KMS-11 (cell line): Measurements from ENCODE around the gene CLIC6.

Experiments
- H2AFZ ChIP-seq: fragments of 200-600 bp; sonication (generic); 2 replicates; pipeline ENCODE4 v1.6.1; 2016; ENCODE audit warnings: antibody characterized with exemption, mixed run types, low read depth
- H3K27ac ChIP-seq: fragments of 200-600 bp; sonication (generic); 2 replicates; pipeline ENCODE4 v1.6.1; 2016; ENCODE audit warnings: mild to moderate bottlenecking, mixed run types
- H3K27me3 ChIP-seq: fragments of 200-600 bp; sonication (generic); 2 replicates; pipeline ENCODE4 v1.6.1; 2017; ENCODE audit warnings: mild to moderate bottlenecking, low read depth, mixed run types, moderate library complexity; ENCODE audit not compliant: insufficient read depth
- H3K36me3 ChIP-seq: fragments of 200-600 bp; sonication (generic); 2 replicates; pipeline ENCODE4 v1.6.1; 2017; ENCODE audit warnings: mild to moderate bottlenecking, mixed run types; ENCODE audit not compliant: insufficient read depth
- H3K4me1 ChIP-seq: fragments of 200-600 bp; sonication (generic); 2 replicates; pipeline ENCODE4 v1.6.1; 2016; ENCODE audit warnings: mild to moderate bottlenecking, low read depth, mixed run types; ENCODE audit not compliant: poor library complexity, severe bottlenecking
- H3K4me2 ChIP-seq: fragments of 200-600 bp; sonication (generic); 2 replicates; pipeline ENCODE4 v1.7.0; 2016; ENCODE audit warnings: mild to moderate bottlenecking, mixed run types
- H3K4me3 ChIP-seq: fragments of 200-600 bp; sonication (generic); IDR thresholded peaks from 2 replicates; pipeline ENCODE4 v1.6.1; 2017; ENCODE audit warnings: low read depth, low read length, mixed read lengths; ENCODE audit not compliant: insufficient read depth
- H3K79me2 ChIP-seq: fragments of 200-600 bp; sonication (generic); 2 replicates; pipeline ENCODE4 v1.6.1; 2016; ENCODE audit warnings: low read depth, mixed run types; ENCODE audit not compliant: insufficient read depth
- H3K9ac ChIP-seq: fragments of 200-600 bp; sonication (generic); 2 replicates; pipeline ENCODE4 v1.6.1; 2016; ENCODE audit warnings: mild to moderate bottlenecking, mixed run types
- H4K20me1 ChIP-seq: fragments of 200-600 bp; sonication (generic); 2 replicates; pipeline ENCODE4 v1.6.1; 2016; ENCODE audit warnings: mild to moderate bottlenecking, mixed run types; ENCODE audit not compliant: insufficient read depth
- CTCF ChIP-seq: fragments of 200-600 bp; sonication (generic); conservative IDR thresholded peaks from 2 replicates; pipeline ENCODE4 v1.6.1; 2017; ENCODE audit warnings: low read depth, mild to moderate bottlenecking, antibody characterized with exemption, low read length, moderate library complexity, mixed read lengths

CLIC6 gene

DNA sequence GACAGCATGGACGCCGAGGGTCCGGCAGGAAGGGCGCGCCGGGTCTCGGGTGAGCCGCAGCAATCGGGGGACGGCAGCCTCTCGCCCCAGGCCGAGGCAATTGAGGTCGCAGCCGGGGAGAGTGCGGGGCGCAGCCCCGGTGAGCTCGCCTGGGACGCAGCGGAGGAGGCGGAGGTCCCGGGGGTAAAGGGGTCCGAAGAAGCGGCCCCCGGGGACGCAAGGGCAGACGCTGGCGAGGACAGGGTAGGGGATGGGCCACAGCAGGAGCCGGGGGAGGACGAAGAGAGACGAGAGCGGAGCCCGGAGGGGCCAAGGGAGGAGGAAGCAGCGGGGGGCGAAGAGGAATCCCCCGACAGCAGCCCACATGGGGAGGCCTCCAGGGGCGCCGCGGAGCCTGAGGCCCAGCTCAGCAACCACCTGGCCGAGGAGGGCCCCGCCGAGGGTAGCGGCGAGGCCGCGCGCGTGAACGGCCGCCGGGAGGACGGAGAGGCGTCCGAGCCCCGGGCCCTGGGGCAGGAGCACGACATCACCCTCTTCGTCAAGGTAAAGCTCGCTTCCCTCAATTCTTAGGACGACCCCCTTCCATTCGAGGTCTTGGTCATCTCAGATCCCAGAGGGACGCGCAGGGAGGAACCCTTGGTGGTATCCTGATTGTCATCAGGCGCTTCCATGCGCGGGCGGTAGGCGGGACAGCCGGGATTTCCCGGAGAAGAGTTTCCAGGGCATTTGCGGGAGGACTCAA, 1.6 kb downstream of the CLIC6 start:
- Histone ChIP-seq H2AFZ (no peak overlapping the region), H3K4me2 (no peak overlapping the region), H3K9ac (no peak overlapping the region), H3K79me2 (no peaks in the 10 kb centered on the region), H3K27me3 (no peaks in the 10 kb centered on the region), H3K36me3 (no peaks in the 10 kb centered on the region), H3K4me3 (no peak overlapping the region), H4K20me1 (no peaks in the 10 kb centered on the region), H3K4me1 (no peaks in the 10 kb centered on the region), H3K27ac (no peak overlapping the region)
- no peak for TF ChIP-seq CTCF

GRCh38 chr21:34670962-34671348, 2.2 kb downstream of the CLIC6 start:
- no peaks in the 10 kb centered on the region for H3K79me2 ChIP-seq
- H4K20me1 ChIP-seq: no peaks in the 10 kb centered on the region
- no peaks in the 10 kb centered on the region for H3K27me3 ChIP-seq
- H3K36me3 ChIP-seq: no peaks in the 10 kb centered on the region
- H3K4me3 ChIP-seq: no peak overlapping the region
- no peaks in the 10 kb centered on the region for H3K4me1 ChIP-seq
- no peak overlapping the region for H3K27ac ChIP-seq
- no peak overlapping the region for H3K4me2 ChIP-seq
- no peak overlapping the region for H3K9ac ChIP-seq
- TF ChIP-seq CTCF: no peak
- no peak overlapping the region for H2AFZ ChIP-seq

DNA sequence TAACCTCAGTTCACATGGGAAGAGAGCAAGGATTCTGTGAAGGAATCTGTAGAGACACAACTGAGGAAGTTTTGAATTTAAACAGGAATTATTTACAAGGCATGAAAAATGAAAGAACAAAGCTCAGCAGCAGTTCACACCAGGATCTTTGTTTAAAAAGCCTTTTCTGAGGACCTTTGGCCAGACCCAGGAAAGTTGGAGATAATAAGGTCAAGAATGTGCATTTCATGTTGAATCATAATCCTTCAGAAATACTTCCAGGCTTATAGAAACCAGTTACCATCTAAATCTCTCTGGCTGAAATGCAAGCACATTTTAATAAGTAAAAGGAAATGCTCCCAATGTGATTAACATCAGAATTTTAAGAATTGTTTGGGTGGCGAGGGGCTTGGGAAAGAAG, 2.7 kb downstream of the CLIC6 start:
- Histone ChIP-seq H3K4me3 (no peak overlapping the region), H4K20me1 (no peaks in the 10 kb centered on the region), H3K36me3 (no peaks in the 10 kb centered on the region), H3K9ac (no peak overlapping the region), H3K27me3 (no peaks in the 10 kb centered on the region), H2AFZ (no peak overlapping the region), H3K4me2 (no peak overlapping the region), H3K79me2 (no peaks in the 10 kb centered on the region), H3K4me1 (no peaks in the 10 kb centered on the region), H3K27ac (no peak overlapping the region)
- no peak for TF ChIP-seq CTCF

- Histone ChIP-seq H4K20me1 (no peaks in the 10 kb centered on the region), H3K9ac (no peak overlapping the region), H3K27ac (no peak overlapping the region), H3K4me1 (no peaks in the 10 kb centered on the region), H2AFZ (no peak overlapping the region), H3K36me3 (no peaks in the 10 kb centered on the region), H3K27me3 (no peaks in the 10 kb centered on the region), H3K79me2 (no peaks in the 10 kb centered on the region), H3K4me3 (no peak overlapping the region), H3K4me2 (no peak overlapping the region)
- TF ChIP-seq CTCF: no peak
Observed at GRCh38 chr21:34671891-34672290, 3.1 kb downstream of the CLIC6 start.
